Transverse colon (tissue), 3 donors: ENCODE data around the gene IL3.

Experiments
- EP300 ChIP-seq: sonication (generic); formaldehyde crosslinking; IDR thresholded peaks from one replicate; pipeline ENCODE4 v1.6.1; 2017; ENCODE audit warnings: antibody characterized with exemption, low read depth
- POLR2A ChIP-seq: fragments of 450-650 bp; IDR thresholded peaks from one replicate; pipeline ENCODE4 v1.6.1; 2016; ENCODE audit warnings: antibody characterized with exemption, mild to moderate bottlenecking, moderate library complexity
- POLR2AphosphoS5 ChIP-seq, 3 donors: sonication (generic); formaldehyde crosslinking; IDR thresholded peaks; one replicate each; pipeline ENCODE4 v1.6.1; 2016; ENCODE audit warnings: antibody characterized with exemption in 3 of 3

DNA sequence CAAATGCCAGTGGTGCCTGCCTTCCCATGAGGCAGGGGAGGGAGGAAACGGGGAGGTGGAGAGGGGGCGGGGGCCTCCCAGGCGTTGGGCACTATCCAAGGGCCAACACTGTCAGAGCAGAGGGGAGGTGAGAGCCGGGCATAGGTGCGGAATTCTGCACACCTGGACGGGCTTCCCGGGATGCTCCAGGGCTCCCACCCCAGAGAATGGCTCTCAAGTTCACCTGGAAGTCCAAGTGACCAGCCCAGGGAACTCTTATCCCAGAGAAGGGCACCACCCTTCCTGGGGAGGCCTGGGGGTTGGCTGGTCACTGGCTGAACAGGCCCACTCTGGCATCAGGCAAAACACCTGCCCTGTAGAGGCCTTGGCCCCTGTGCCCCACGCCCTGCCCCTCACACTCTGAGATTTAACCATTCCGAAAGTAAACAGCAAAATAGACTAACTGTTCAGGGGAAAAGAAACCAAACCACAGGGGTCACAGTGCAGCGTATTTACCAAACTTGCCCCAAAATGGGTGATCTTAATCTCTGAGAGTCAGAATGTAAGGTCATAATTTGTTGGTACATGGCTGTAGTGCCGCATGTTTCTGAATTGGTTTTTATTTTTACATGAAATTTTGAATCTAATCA is 15.9 kb downstream of the IL3 start:
- TF ChIP-seq POLR2AphosphoS5 (IDR thresholded peaks at IDR 0.05): no peak
- no peak for TF ChIP-seq EP300
- no peak for TF ChIP-seq POLR2A
